HG03196 (cell line): ENCODE data around the gene PTGER2.

ENCODE experiments used
- ATAC-seq: cut with Tn5 transposase; IDR thresholded peaks from one replicate; pipeline ENCODE4 v1.9.1; 2021; ENCODE audit not compliant: unreplicated experiment

PTGER2 gene

GRCh38 chr14:52304248-52304904 is 9.7 kb upstream of the PTGER2 start:
- ATAC-seq: no peak

DNA sequence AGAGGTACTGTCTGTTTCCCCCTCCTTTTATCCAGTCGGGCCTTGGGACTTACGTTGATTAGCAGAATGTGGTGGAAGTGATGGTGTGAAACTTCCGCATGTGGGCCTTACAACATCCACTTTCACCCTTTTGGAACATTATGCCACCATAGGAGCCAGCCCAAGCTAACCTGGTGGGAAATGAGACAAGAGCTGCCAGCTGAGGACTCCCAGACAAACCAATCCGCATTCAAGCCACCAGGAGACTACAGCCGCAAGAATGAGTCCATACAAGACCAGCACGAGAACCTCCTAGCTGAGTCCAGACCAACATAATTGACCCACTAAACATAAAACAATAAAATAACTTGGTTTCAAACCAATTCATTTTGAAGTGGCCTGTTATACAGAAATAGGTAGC is 9.1 kb upstream of the PTGER2 start:
- ATAC-seq: no peak

DNA sequence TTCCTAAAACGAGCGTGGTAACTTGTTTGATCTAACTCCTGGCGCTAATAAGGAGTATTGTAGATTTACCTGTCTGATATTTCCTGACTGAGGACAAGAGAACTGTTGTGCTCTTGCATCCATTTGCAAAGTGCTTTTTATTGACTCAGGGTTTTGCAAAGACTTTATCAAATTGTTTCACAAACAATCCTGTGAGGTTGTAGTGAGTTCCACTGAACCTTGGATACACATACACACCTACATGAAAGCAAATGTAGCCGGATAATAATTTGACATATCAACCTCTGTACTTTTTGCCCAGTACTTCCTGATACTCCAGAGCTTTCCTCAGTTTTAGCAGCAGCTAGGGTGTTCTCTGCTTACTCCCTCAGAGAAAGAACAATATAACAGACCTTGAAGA is 6.7 kb upstream of the PTGER2 start:
- ATAC-seq: no peak

GRCh38 chr14:52307905-52308304 is 6.2 kb upstream of the PTGER2 start:
- ATAC-seq: no peak

- no peak for ATAC-seq
These were observed 3.6 kb upstream of the PTGER2 start for GRCh38 chr14:52310541-52310940.

- no peak for ATAC-seq
These were observed 1.2 kb upstream of the PTGER2 start for GRCh38 chr14:52312931-52313355.

- ATAC-seq: no peak
These were observed 650 bp upstream of the PTGER2 start for GRCh38 chr14:52313462-52313861.

DNA sequence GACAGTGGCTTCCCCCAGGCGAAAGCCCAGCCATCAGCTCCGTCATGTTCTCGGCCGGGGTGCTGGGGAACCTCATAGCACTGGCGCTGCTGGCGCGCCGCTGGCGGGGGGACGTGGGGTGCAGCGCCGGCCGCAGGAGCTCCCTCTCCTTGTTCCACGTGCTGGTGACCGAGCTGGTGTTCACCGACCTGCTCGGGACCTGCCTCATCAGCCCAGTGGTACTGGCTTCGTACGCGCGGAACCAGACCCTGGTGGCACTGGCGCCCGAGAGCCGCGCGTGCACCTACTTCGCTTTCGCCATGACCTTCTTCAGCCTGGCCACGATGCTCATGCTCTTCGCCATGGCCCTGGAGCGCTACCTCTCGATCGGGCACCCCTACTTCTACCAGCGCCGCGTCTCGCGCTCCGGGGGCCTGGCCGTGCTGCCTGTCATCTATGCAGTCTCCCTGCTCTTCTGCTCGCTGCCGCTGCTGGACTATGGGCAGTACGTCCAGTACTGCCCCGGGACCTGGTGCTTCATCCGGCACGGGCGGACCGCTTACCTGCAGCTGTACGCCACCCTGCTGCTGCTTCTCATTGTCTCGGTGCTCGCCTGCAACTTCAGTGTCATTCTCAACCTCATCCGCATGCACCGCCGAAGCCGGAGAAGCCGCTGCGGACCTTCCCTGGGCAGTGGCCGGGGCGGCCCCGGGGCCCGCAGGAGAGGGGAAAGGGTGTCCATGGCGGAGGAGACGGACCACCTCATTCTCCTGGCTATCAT is 663 bp downstream of the PTGER2 start:
- ATAC-seq: no peak

- no peak for ATAC-seq
These were observed 1.2 kb downstream of the PTGER2 start for GRCh38 chr14:52315355-52315718.

- no peak for ATAC-seq
These were observed 4.0 kb downstream of the PTGER2 start for GRCh38 chr14:52318062-52318461.

- no peak for ATAC-seq
These were observed 4.9 kb downstream of the PTGER2 start for GRCh38 chr14:52318826-52319645.

GRCh38 chr14:52319919-52320318 is 5.8 kb downstream of the PTGER2 start:
- ATAC-seq: no peak

DNA sequence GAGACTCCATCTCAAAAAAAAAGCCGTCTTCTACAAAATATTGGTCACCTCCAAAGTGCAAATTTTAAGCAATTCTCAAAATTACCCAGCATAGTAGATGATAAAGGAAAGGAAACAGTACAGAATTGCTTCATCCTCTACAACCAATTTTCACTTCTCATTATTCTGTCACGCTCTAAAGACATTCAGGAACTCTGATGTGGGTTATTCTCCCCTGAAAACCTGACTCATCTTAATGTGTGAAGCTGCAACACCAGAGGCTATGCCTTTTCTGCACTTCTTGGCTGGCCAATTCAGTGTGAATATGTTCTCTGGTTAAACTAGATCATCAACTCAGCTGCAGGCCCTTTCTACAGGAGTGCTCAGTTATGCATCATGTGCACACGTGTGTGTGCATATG is 11.0 kb downstream of the PTGER2 start:
- peak; percentile 92 for ATAC-seq

- ATAC-seq: no peak
These were observed 11.5 kb downstream of the PTGER2 start for GRCh38 chr14:52325630-52326029.

DNA sequence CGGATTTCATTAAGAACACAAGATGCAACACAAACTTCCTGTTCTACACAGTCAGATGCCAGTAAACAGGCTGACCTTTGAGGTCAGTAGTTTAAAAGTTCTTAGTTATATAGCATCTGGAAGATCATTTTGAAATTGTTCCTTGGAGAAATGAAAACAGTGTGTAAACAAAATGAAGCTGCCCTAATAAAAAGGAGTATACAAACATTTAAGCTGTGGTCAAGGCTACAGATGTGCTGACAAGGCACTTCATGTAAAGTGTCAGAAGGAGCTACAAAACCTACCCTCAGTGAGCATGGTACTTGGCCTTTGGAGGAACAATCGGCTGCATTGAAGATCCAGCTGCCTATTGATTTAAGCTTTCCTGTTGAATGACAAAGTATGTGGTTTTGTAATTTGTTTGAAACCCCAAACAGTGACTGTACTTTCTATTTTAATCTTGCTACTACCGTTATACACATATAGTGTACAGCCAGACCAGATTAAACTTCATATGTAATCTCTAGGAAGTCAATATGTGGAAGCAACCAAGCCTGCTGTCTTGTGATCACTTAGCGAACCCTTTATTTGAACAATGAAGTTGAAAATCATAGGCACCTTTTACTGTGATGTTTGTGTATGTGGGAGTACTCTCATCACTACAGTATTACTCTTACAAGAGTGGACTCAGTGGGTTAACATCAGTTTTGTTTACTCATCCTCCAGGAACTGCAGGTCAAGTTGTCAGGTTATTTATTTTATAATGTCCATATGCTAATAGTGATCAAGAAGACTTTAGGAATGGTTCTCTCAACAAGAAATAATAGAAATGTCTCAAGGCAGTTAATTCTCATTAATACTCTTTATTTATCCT is 13.5 kb downstream of the PTGER2 start:
- no peak for ATAC-seq

GRCh38 chr14:52328276-52328675 is 14.2 kb downstream of the PTGER2 start:
- no peak for ATAC-seq

DNA sequence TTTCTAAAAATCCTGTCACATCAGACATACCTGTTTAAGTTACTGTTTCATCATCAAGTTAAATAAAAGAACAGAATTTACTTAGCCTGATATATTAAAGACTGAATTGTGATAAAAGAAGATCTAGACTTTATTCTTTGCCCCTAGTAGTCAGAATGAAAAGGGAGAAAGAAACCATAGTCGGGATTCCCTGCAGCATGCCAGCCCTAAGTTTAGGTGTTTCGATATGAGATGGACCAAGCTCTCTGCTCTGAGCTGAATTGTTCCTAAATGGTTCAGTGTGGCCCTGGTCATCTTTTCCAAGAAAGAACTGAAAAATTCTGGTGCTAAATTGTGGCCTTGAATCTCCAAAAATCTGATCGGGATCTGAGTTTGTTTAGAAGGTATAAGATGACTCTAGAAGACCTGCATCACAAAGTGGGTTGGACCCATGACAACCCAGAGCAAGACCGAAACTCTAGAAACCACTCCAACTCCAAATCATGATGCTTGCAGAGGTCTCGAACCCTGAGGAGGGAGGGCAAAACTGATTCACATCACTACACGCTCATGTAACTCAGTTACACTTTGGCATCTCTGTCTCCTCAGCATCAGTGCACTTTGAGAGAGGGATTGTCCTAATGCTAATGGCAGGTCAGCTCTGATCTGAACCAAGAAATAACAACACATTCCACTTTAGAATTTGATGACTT is 15.7 kb downstream of the PTGER2 start:
- no peak for ATAC-seq

DNA sequence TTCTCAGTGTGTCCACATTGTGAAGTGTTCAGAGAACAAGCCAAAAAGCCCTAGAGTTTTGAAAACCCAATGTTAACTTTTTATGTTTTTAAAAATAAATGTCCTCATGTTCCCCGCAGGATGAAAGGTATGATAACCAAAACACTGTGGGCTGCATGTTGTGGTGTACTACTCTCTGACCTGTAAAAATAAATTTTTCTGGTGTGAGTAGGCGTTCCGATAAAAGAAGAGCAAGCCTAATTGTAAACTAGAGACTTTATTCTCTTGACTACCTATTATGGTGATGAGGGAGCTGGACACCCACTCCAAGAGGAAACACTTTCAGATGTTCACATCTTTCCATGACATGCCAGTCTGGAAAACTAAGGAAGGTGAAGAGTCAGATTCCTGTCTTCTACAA is 18.2 kb downstream of the PTGER2 start:
- ATAC-seq: no peak

DNA sequence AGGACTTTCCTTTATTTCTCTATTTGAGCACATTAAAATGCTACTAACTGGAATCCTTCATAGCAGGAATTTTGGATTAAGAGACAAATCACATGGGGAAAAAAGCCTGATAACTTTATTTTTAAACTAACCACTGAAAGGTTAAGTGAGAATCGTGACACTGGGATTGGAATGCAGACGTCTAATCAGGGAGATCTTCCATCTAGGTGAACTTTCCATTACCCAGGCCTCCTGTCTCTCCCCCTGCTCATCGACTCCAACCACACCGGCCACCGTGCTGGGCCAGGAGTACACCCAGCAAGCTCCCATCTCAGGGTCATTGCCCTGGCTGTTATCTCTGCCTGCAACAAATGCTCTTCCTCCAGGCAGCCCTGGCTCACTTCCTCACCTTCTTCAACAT is 19.0 kb downstream of the PTGER2 start:
- ATAC-seq: no peak
